ENCODE data around the gene C1orf174.

- TF ChIP-seq CTCF (IDR thresholded peaks at IDR 0.05) (no peak), POLR2A (IDR thresholded peaks at IDR 0.05) (no peak)
Measured at GRCh38 chr1:3928586-3928985, 28.5 kb upstream of the C1orf174 start.

Data from body of pancreas (tissue), 4 donors.